Measurements from ENCODE around the gene EIF6.

- TF ChIP-seq CTCF (IDR thresholded peaks at IDR 0.05; ENCODE audit: low read depth, low read length, missing input control), result no peak
- no peak for TF ChIP-seq MAX (IDR thresholded peaks at IDR 0.05)
- TF ChIP-seq RXRA (IDR thresholded peaks at IDR 0.05), result no peak
- TF ChIP-seq REST (IDR thresholded peaks at IDR 0.05), result no peak
- no peak for TF ChIP-seq JUND (IDR thresholded peaks at IDR 0.05)
- TF ChIP-seq SP1 (IDR thresholded peaks at IDR 0.05), result no peak
Observed at GRCh38 chr20:35325401-35325800, 40.8 kb upstream of the EIF6 start.

All from liver (tissue), 3 donors.